Panc1 (cell line): ENCODE data around the gene CHCHD3. TPM values are rescaled to one million over a fixed set of nuclear protein-coding genes. Genes with fewer than 3 reads are reported as not detected.

ENCODE experiments used
- ATAC-seq: fragments of 200-7000 bp; cut with Tn5 transposase; 2 replicates; pipeline ENCODE4 v1.9.1; 2020; ENCODE audit warnings: mild to moderate bottlenecking, moderate library complexity
- BruUV-seq: library from RNA; stranded (reverse); fragments of 400-500 nt; replicated peaks from 2 replicates; lab custom pipeline; 2021; lab: Mats Ljungman, UMichigan
- CTCF ChIA-PET: fragments of 300-600 bp; sonication (Branson Sonifier 250); formaldehyde crosslinking; loops from one replicate; lab custom pipeline; 2022; ENCODE audit warnings: antibody characterized with exemption; lab: Charles Lee
- POLR2A ChIA-PET: fragments of 300-600 bp; sonication (Branson Sonifier 250); formaldehyde crosslinking; loops from one replicate; lab custom pipeline; 2022; ENCODE audit warnings: antibody characterized with exemption; lab: Charles Lee
- DNase-seq: peaks from one replicate; pipeline ENCODE4 v3.0.0-alpha.2; 2010; ENCODE audit warnings: low read depth, low spot score
- H3K27ac ChIP-seq: 2 replicates; pipeline ENCODE4 v1.5.1; 2011; ENCODE audit warnings: mild to moderate bottlenecking, low read length, inconsistent platforms
- H3K27me3 ChIP-seq: fragments of 200-500 bp; sonication (Bioruptor generic); 2 replicates; pipeline ENCODE4 v1.6.0; 2014; ENCODE audit warnings: low read length, inconsistent platforms; ENCODE audit not compliant: control insufficient read depth, insufficient read depth
- H3K36me3 ChIP-seq: fragments of 200-500 bp; sonication (Bioruptor generic); 2 replicates; pipeline ENCODE4 v1.5.1; 2014; ENCODE audit warnings: inconsistent platforms, mild to moderate bottlenecking, low read length, moderate library complexity; ENCODE audit not compliant: control insufficient read depth, insufficient read depth
- H3K4me1 ChIP-seq: 2 replicates; pipeline ENCODE4 v1.5.1; 2011; ENCODE audit warnings: inconsistent platforms, mild to moderate bottlenecking, low read length, moderate library complexity; ENCODE audit not compliant: control insufficient read depth, insufficient read depth
- H3K4me3 ChIP-seq, 2 experiments: 2 replicates each; pipeline ENCODE4 v1.5.1; 2011 to 2012; ENCODE audit warnings: low read depth in 2 of 2, low read length in 2 of 2, mild to moderate bottlenecking in 2 of 2, inconsistent platforms in 1 of 2, moderate library complexity in 1 of 2
- H3K9me3 ChIP-seq: fragments of 200-500 bp; sonication (Bioruptor generic); 2 replicates; pipeline ENCODE4 v1.5.1; 2014; ENCODE audit warnings: low read depth, mild to moderate bottlenecking, inconsistent platforms, low read length, moderate library complexity; ENCODE audit not compliant: control insufficient read depth, insufficient read depth
- POLR2AphosphoS5 ChIP-seq: IDR thresholded peaks from 2 replicates; pipeline ENCODE4 v1.6.1; 2012; ENCODE audit warnings: mild to moderate bottlenecking, low read depth, low read length, moderate library complexity
- SIN3A ChIP-seq: IDR thresholded peaks from 2 replicates; pipeline ENCODE4 v1.6.1; 2012; ENCODE audit warnings: low read depth, mild to moderate bottlenecking, low read length, moderate library complexity, borderline replicate concordance; ENCODE audit not compliant: insufficient read depth
- TCF7L2 ChIP-seq: IDR thresholded peaks from 2 replicates; pipeline ENCODE4 v1.6.1; 2011; ENCODE audit warnings: mild to moderate bottlenecking, low read depth, low read length, inconsistent platforms
- in situ Hi-C: cut with HindIII; loops from 2 replicates; pipeline ENCODE4 v1.10.0; 2016; ENCODE audit warnings: low sequenced_read_pairs, low pct_unique_long_range_greater_than_20kb
- intact Hi-C: fragments of 100-400 bp; cut with micrococcal nuclease; formaldehyde crosslinking; loops from one replicate; pipeline ENCODE4 v1.10.0; 2022; ENCODE audit not compliant: unreplicated experiment
- total RNA-seq: library from RNA; stranded (reverse); gene quantifications from one replicate; pipeline ENCODE4 v1.2.1, GENCODE V29; 2021; ENCODE audit not compliant: unreplicated experiment
- TF ChIP-seq, protein P1 (sequence below), 2 experiments: IDR thresholded peaks; 2 replicates each; pipeline ENCODE4 v1.6.1; 2011 to 2012; ENCODE audit warnings: low read depth in 2 of 2, control low read depth in 1 of 2, low read length in 1 of 2, mild to moderate bottlenecking in 1 of 2, moderate library complexity in 1 of 2; ENCODE audit not compliant: insufficient read depth in 1 of 2
- TF ChIP-seq, protein P2 (sequence below): fragments of 450-650 bp; IDR thresholded peaks from 2 replicates; pipeline ENCODE4 v1.5.1; 2017; ENCODE audit warnings: mild to moderate bottlenecking

The CHCHD3 gene
- total RNA-seq, 1 experiment from 2014 or later: 109 TPM

DNA sequence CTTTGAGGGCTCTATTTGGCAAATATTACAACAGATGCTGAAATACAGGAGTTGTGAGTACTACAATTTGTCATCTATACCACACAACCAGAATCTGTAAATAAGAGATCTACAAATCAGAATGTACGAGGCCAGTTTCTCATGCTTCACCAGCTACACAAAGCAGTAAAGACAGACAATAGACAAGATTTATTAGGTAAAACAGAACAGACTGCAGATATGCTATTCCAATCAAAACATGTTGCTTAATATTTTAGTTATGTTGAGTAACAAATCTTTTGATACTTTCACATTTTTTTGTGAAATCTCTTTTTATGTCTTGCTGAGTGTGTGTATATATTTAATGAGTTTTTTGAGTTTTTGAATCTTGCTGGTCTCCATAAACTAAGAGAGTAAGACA is 109.1 kb downstream of the CHCHD3 start:
- POLR2A ChIA-PET: no interaction called here
- ATAC-seq: no peak
- in situ Hi-C loops: no loop called here

DNA sequence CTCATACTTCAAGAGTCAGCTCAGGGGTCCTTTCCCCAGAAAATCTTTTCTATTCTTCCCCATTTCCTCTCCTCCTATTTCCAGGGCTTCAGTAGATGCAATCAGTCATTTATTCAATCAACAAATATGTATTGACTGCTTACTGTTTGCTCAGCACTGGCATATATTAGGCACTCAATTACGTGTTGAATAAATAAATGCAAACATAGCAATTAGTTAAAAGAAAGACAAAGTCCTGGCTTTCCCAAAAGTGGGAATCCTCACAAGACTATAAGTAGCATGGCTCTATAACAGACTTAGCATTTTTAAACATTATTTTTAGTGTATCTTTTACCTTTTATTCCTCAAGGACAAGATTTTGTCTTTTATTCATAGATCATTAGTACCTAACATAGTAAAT is 111.6 kb downstream of the CHCHD3 start:
- no peak overlapping the region for H3K27ac ChIP-seq
- H3K27me3 ChIP-seq: no peaks in the 10 kb centered on the region
- CTCF ChIA-PET: no interaction called here
- intact Hi-C loops: no loop called here
- DNase-seq: no peak
- BruUV-seq: no TSS peak
- H3K9me3 ChIP-seq: no peaks in the 10 kb centered on the region
- POLR2A ChIA-PET: no interaction called here
- in situ Hi-C loops: no loop called here
- H3K4me1 ChIP-seq: no peaks in the 10 kb centered on the region
- H3K4me3 ChIP-seq: no peak overlapping the region
- peaks cover 2% of the 10 kb centered on the region; the same call in 1 of the 2 replicates for H3K36me3 ChIP-seq
- ATAC-seq: no peak
- TF ChIP-seq SIN3A: no peak
- TF ChIP-seq, protein P1, sequence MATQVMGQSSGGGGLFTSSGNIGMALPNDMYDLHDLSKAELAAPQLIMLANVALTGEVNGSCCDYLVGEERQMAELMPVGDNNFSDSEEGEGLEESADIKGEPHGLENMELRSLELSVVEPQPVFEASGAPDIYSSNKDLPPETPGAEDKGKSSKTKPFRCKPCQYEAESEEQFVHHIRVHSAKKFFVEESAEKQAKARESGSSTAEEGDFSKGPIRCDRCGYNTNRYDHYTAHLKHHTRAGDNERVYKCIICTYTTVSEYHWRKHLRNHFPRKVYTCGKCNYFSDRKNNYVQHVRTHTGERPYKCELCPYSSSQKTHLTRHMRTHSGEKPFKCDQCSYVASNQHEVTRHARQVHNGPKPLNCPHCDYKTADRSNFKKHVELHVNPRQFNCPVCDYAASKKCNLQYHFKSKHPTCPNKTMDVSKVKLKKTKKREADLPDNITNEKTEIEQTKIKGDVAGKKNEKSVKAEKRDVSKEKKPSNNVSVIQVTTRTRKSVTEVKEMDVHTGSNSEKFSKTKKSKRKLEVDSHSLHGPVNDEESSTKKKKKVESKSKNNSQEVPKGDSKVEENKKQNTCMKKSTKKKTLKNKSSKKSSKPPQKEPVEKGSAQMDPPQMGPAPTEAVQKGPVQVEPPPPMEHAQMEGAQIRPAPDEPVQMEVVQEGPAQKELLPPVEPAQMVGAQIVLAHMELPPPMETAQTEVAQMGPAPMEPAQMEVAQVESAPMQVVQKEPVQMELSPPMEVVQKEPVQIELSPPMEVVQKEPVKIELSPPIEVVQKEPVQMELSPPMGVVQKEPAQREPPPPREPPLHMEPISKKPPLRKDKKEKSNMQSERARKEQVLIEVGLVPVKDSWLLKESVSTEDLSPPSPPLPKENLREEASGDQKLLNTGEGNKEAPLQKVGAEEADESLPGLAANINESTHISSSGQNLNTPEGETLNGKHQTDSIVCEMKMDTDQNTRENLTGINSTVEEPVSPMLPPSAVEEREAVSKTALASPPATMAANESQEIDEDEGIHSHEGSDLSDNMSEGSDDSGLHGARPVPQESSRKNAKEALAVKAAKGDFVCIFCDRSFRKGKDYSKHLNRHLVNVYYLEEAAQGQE (IDR thresholded peaks at IDR 0.05; ENCODE audit: insufficient read depth in 1 of 2, low read depth in 2 of 2, low read length in 1 of 2): no peak

More for the DNA sequence above, 109.1 kb downstream of the CHCHD3 start:
- Histone ChIP-seq H3K27me3 (no peaks in the 10 kb centered on the region), H3K4me3 (no peak overlapping the region), H3K36me3 (peaks cover 2% of the 10 kb centered on the region; the same call in 1 of the 2 replicates), H3K27ac (no peak overlapping the region), H3K9me3 (no peaks in the 10 kb centered on the region), H3K4me1 (no peaks in the 10 kb centered on the region)
- no peak for TF ChIP-seq TCF7L2
- no peak for TF ChIP-seq POLR2AphosphoS5
- TF ChIP-seq, protein P2, sequence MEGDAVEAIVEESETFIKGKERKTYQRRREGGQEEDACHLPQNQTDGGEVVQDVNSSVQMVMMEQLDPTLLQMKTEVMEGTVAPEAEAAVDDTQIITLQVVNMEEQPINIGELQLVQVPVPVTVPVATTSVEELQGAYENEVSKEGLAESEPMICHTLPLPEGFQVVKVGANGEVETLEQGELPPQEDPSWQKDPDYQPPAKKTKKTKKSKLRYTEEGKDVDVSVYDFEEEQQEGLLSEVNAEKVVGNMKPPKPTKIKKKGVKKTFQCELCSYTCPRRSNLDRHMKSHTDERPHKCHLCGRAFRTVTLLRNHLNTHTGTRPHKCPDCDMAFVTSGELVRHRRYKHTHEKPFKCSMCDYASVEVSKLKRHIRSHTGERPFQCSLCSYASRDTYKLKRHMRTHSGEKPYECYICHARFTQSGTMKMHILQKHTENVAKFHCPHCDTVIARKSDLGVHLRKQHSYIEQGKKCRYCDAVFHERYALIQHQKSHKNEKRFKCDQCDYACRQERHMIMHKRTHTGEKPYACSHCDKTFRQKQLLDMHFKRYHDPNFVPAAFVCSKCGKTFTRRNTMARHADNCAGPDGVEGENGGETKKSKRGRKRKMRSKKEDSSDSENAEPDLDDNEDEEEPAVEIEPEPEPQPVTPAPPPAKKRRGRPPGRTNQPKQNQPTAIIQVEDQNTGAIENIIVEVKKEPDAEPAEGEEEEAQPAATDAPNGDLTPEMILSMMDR: no peak
- no peak for TF ChIP-seq SIN3A
- TF ChIP-seq, protein P1 (IDR thresholded peaks at IDR 0.05; ENCODE audit: insufficient read depth in 1 of 2, low read depth in 2 of 2, low read length in 1 of 2): no peak
- DNase-seq: no peak
- intact Hi-C loops: no loop called here
- CTCF ChIA-PET: no interaction called here
- no TSS peak for BruUV-seq
